GM18951 (cell line): ENCODE measurements around the gene SLC35A2.

Experiments
- POLR2A ChIP-seq: IDR thresholded peaks from 4 replicates; pipeline ENCODE4 v1.6.1; 2011; ENCODE audit warnings: mild to moderate bottlenecking; ENCODE audit not compliant: insufficient read length, insufficient read depth; ENCODE audit errors: extremely low read depth
- in situ Hi-C: fragments of 300-500 bp; cut with MboI; formaldehyde crosslinking; loops from one replicate; pipeline ENCODE4 v1.12.0; 2022; ENCODE audit warnings: low sequenced_read_pairs, mixed read lengths, inconsistent platforms; ENCODE audit not compliant: unreplicated experiment

The SLC35A2 gene

GRCh38 chrX:48919360-48919841 lies 8.0 kb upstream of the SLC35A2 start:
- TF ChIP-seq POLR2A: no peak
- in situ Hi-C loops: no loop called here

DNA sequence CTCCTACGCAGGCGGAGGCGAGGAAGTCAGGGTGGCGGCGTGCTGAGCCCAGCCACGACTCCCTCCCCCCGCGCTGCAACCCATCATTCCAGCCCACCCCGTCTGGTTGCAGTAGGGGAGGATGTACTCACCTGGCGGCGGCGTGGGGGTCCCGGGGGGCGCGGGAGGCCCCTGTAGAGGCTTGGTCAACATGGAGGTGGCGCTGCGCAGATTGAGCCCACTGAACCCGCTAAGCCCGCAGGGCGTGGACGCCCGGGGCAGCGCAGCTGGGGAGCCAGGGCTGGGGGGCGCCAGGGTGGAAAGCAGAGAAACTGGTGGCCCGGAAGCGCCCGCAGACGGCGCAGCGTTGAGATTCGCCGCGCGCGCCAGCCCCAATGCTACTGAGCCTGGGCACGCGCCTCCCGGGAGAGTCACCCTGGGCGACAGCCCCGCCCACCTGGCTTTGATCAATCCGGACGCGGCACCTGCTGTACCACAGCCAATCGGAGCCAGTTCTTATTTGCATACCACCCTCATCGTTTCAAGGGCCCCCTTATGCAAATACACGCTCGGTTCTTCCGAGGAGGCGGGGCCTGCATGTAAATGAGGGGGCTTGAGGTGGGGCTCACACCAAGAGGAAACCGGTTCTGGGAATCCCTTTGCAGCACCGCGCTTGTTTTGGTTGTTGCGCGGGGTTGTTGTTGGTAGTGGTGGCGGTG lies 7.3 kb upstream of the SLC35A2 start, which contains the start of gene PIM2:
Gene PIM2, minus strand, starts transcription at position 382 of the 698 bp plus-strand sequence. Its CDS starts 190 bp downstream, at position 192.
- TF ChIP-seq POLR2A: peak; percentile 98
- in situ Hi-C loops: no loop called here

- in situ Hi-C loops: no loop called here
- no peak for TF ChIP-seq POLR2A
Observed at GRCh38 chrX:48918301-48918642, 6.8 kb upstream of the SLC35A2 start.

- in situ Hi-C loops: no loop called here
- no peak for TF ChIP-seq POLR2A
Observed at GRCh38 chrX:48917139-48918001, 5.9 kb upstream of the SLC35A2 start.

DNA sequence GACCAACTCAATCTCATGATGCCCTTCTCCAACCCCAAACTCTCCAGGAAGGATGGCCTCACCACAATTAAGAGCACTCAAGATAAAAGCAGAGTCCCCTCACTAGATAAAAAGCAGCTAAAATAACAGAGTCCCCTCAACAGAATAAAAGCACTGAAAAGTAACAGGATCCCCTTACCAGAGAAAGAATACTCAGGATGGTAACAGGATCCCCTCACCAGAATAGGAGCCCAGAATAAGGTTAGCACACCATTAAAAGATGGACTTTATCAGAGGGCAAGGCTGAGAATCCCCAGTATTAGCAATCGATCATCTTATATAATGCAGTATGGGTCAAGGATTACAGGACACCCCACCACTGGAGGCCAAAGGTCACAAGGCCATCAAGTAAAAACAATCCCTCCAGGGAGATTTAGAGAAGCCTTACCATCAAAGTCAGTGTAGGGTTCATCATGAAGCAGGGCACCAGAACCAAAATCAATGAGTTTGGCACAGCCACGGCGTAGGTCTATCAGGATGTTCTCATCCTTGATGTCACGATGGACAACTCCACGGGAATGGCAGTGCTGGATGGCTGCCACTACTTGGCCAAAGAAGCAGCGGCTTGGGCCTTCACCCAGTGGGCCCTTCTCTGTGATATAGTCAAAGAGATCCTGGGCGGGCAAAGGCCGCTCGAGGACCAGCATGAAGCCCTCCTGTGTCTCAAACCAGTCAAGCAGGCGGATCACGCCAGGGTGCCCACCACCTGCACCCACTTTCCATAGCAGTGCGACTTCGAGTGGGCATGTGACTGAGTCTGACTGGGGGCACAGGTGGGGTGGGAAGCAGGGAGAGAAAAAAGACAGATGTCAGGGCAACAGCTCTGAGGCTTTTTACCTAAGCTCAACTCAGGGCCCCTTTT lies 3.4 kb upstream of the SLC35A2 start:
- in situ Hi-C loops: no loop called here
- TF ChIP-seq POLR2A: no peak

- in situ Hi-C loops: no loop called here
- no peak for TF ChIP-seq POLR2A
Observed at GRCh38 chrX:48913605-48914366, 2.3 kb upstream of the SLC35A2 start.

DNA sequence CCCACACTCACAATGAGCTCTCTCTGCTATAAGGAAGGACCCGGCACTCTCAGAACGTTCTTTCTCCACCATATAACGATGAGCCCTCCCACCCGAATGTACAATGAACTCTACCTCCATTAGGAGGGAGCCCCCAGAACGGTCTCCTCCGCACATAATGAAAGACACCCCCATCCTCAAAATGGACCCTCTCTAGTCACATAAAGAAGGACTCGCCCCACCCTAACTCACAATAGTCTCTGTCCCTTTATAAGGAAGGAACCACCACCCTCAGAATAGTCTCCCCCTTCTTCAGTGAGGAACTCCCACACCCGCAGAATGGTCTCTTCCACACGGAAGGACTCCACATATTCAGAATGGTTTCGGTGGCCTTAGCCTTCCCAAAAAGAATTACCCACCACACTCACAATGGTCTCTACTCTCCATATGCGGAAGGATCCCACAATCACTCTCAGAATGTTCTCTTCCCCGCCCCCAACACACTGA lies 477 bp downstream of the SLC35A2 start:
- in situ Hi-C loops: no loop called here
- TF ChIP-seq POLR2A: no peak

DNA sequence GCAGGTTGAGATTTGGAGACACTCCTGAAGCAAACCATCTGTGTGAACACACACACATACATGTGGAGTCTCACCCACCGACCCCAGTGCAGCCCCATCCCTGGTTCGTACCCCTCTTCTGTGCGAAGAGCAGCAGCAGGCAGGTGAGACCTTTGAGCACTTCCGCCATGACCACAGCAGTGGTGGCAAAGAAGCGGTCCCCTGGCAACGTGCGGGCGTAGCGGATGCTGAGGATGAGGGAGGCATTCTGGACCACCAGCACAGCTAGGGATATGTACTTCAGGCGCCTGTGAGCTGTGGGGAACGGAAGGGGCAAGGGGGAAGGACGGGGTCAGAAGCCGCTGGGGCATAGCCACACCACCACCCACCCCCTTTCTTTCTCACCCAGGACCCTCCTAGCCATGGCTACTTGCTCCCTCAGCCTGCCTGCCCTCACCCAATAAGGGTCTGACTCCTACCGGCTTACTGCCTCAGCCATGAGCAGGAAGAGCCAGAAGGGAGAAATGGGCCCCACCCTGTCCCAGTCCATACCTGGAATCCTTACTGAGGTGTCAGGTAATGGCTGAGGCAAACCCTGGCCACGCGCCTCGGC lies 1.6 kb downstream of the SLC35A2 start:
- in situ Hi-C loops: no loop called here
- no peak for TF ChIP-seq POLR2A

DNA sequence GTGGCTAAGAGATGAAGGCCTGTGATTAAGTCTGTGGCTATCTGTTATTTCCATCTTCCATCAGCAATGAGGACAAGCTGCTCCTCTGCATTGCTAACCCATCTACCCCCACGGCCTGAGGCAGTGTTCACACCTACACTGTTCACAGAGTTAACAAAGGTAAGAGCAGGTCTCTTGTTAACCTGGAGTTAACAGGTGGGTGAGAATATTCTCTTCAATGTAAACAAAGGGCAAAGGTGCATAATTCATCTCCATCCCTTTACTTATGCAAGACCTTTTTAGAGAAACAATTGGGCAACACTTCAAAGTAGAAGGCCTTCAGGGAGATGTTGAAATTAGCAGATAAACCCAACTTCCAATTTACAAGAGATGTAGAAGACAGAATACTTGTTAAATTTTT lies 2.8 kb downstream of the SLC35A2 start:
- in situ Hi-C loops: no loop called here
- no peak for TF ChIP-seq POLR2A

- no peak for TF ChIP-seq POLR2A
- in situ Hi-C loops: no loop called here
Observed at GRCh38 chrX:48905090-48905790, 6.2 kb downstream of the SLC35A2 start.

- in situ Hi-C loops: no loop called here
- TF ChIP-seq POLR2A: no peak
Observed at GRCh38 chrX:48904626-48905025, 6.8 kb downstream of the SLC35A2 start.

GRCh38 chrX:48904180-48904579 lies 7.3 kb downstream of the SLC35A2 start:
- no peak for TF ChIP-seq POLR2A
- in situ Hi-C loops: no loop called here

GRCh38 chrX:48903290-48903689 lies 8.2 kb downstream of the SLC35A2 start:
- in situ Hi-C loops: no loop called here
- TF ChIP-seq POLR2A: no peak
